DMS114 treated with DMSO at 0.1 percent for 48 hours (cell line): ENCODE data around the gene RACGAP1.

Experiments
- DNase-seq: peaks from one replicate; lab custom pipeline; 2025; ENCODE audit not compliant: unreplicated experiment; lab: John Stamatoyannopoulos, UW

RACGAP1 gene

GRCh38 chr12:49969651-49970429, 55.5 kb downstream of the RACGAP1 start:
- no peak for DNase-seq

- DNase-seq = no peak
Measured at GRCh38 chr12:49969027-49969426, 56.3 kb downstream of the RACGAP1 start.

GRCh38 chr12:49968471-49968870, 56.8 kb downstream of the RACGAP1 start:
- DNase-seq = no peak

- no peak for DNase-seq
Measured at GRCh38 chr12:49967777-49968250, 57.5 kb downstream of the RACGAP1 start.

GRCh38 chr12:49967042-49967776, 58.1 kb downstream of the RACGAP1 start:
- DNase-seq = peak; percentile 56

DNA sequence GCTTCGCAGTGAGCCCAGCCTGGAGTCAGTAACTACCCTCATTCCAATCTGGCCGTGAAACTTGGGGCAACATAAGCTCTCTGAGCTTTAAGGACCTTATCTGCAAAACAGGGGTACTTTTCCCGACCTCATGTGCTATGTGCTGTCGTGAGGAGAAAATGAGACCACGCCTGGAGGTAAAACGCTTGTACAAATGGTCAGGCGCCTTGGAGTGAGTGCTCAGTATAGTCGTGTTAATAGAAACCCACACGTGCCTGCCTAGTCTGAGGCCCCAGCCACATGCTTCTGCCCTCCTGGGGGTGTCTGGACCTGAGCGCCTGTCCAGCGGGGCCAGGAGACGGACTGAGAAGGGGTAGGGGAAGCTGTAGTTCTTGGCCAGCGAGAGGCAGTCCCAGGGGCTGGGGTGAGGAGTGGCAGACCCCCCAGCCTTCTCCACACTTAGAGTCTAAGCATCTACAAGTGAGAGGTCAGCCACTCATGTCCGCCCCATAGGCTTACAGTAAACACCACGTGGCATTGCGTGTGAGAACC, 58.7 kb downstream of the RACGAP1 start:
- DNase-seq = no peak

GRCh38 chr12:49965836-49966235, 59.5 kb downstream of the RACGAP1 start:
- no peak for DNase-seq

- DNase-seq = no peak
Measured at GRCh38 chr12:49964849-49965624, 60.3 kb downstream of the RACGAP1 start.

DNA sequence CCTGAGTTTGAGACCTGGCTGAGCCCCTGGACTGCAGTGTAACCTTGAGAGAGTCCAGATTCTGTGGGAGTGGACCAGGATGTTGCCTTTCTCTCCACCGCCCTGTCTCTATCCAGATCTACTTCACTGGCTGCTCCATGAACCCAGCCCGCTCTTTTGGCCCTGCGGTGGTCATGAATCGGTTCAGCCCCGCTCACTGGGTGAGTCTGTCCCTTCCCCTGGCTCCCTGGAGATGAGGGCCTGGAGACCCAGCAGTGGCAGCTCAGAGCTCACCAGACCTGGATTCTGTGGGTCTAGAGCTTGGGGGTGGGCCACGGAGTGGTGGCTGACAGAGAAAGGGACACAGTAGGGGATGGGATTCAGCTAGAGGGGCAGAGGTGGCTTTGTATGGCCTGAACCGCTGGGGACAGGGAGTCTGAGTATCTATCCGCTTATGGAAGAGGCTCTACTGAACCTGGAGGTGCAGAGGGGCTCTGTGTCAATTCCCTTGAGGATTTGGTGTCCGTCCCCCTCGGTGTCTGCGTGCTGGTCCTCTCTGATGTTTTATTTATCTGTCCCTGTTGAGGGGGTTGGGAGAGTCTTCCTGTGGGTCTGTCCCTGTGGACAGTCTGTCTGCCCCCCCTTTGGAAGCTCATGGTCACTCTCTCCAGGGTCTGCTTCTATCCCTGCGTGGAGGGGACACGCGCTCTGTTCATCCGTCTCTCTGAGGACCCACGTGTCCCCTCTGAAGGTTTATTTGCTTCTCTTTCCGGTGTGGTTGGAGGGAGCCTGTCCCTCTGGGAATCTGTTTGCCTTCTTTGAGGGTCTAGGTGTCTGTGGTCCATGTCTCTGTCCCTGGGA, 61.1 kb downstream of the RACGAP1 start:
- no peak for DNase-seq

GRCh38 chr12:49962861-49963765, 62.2 kb downstream of the RACGAP1 start:
- no peak for DNase-seq

DNA sequence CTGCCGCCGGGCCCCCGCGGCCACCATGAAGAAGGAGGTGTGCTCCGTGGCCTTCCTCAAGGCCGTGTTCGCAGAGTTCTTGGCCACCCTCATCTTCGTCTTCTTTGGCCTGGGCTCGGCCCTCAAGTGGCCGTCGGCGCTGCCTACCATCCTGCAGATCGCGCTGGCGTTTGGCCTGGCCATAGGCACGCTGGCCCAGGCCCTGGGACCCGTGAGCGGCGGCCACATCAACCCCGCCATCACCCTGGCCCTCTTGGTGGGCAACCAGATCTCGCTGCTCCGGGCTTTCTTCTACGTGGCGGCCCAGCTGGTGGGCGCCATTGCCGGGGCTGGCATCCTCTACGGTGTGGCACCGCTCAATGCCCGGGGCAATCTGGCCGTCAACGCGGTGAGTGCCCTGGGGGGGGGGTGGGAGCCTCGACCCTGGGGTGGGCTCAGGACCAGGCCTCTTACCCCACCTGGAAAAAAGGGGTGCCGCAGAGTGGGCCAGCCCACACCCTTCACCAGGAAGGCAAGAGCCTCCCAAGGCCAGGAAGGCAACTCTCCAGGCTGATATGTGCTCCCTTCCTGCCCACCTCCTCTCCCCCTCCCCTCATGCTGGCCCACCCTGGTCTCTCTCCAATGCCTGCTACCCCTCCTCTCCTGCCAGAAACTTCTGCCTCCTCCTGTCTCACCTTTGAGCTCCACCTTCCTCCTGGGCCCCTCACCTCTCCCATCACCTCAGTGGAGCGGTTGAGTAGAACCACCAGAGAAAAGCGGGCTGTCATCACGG, 63.1 kb downstream of the RACGAP1 start:
- DNase-seq = no peak

GRCh38 chr12:49961111-49961922, 64.0 kb downstream of the RACGAP1 start, which contains the start of gene AQP5:
Gene AQP5, plus strand, starts transcription at chr12:49961872. Its CDS starts 146 bp downstream, at chr12:49962018.
- DNase-seq = no peak

GRCh38 chr12:49960474-49961110, 64.7 kb downstream of the RACGAP1 start:
- no peak for DNase-seq

GRCh38 chr12:49959685-49960473, 65.4 kb downstream of the RACGAP1 start:
- no peak for DNase-seq

DNA sequence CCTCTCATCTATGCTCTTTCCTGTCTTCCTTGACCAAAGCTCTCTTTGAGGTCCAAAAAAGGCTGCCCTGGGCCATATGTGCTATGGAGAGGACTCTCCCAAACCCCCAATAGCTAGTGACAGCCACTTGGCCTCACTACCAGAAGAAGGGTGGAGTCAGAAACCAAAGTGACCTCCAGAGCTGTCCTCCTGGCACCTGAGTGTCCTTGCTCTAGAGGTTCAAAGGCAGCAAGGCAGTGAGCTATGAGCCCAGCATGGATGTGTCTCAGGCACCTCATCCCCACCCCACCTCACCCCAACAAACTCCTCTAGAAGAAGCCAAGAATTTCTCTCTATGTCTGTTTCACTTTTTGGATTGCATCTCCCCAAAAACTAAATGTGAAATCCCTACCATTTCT, 67.7 kb downstream of the RACGAP1 start:
- DNase-seq = no peak
